Panc1 (cell line): ENCODE data around the gene ADCY9.

Experiments
- CTCF ChIP-seq: fragments of 450-650 bp; IDR thresholded peaks from 2 replicates; pipeline ENCODE4 v1.5.1; 2017; ENCODE audit warnings: mild to moderate bottlenecking
- TCF7L2 ChIP-seq: IDR thresholded peaks from 2 replicates; pipeline ENCODE4 v1.6.1; 2011; ENCODE audit warnings: mild to moderate bottlenecking, low read depth, low read length, inconsistent platforms

DNA sequence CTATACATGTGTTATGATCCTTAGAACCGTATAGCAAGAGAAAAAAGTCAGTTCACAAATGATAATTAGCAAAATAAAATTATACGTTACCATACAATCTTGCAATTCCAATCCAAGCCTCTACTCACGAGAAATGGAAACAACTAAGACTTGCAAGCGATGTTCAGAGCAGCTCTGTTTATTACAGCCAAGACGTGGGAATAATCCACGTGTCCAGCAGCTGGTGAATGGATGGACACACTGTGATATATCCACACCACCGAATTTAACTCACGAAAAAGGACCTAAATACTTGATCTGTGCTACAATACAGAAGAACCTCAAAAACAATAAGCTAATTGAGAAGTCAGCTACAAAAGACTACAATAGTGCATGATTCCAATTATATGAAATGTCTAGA is 88.1 kb downstream of the ADCY9 start:
- TF ChIP-seq CTCF: no peak
- TF ChIP-seq TCF7L2: no peak
